ENCODE results near the gene ROBO1. TPM values are rescaled to one million over a fixed set of nuclear protein-coding genes. Genes with fewer than 3 reads are reported as not detected.
A peak's percentile ranks its signal among the peaks of the same experiment; 100 is the strongest.

ROBO1 gene
- total and polyA plus RNA-seq, 2 of the 13 experiments (the other 11 are each of a cell fraction or from before 2014, with no cell fraction given), result 52.2 to 71.0 TPM

DNA sequence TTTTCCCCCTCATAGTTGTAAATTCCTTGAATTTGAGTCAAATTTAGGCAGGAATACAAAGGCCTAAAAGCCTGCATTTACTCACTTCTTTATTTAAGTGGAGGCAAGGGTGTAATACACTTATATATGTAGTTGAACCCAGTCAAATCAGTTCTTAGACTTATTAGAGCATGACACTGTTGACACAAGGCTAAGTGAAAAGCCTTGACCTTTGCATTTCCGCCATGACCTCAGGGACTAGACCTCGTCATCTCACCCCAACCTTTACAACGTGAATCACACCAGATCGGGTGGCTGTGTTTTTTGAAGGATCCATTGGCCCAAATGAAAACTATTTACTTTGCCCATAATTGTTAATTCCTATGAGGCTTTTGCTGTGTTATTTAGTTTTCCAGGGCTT, 774.4 kb downstream of the ROBO1 start (continued):
- TF ChIP-seq, protein P1, sequence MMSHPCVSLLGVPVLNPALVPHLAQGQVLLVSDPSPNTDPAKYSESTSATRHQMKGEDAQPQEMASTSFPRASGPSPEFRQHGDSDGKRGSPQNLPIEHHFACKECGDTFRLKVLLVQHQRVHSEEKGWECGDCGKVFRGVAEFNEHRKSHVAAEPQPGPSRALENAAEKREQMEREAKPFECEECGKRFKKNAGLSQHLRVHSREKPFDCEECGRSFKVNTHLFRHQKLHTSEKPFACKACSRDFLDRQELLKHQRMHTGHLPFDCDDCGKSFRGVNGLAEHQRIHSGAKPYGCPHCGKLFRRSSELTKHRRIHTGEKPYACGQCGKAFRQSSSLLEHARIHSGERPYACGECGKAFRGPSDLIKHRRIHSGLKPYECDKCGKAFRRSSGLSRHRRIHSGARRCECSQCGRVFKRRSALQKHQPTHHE (CRISPR knock-in tag; IDR thresholded peaks at IDR 0.05; ENCODE audit: borderline replicate concordance), result no peak
- TF ChIP-seq SOX6 (IDR thresholded peaks at IDR 0.05) (no peak), SOX6 (CRISPR knock-in tag; IDR thresholded peaks at IDR 0.05) (peak; percentile 80), NFE2L2 (IDR thresholded peaks at IDR 0.05; ENCODE audit: low read length) (no peak), GABPA (IDR thresholded peaks at IDR 0.05; ENCODE audit: low read depth, low read length) (no peak), GABPA (CRISPR knock-in tag; IDR thresholded peaks at IDR 0.05; ENCODE audit: low read depth) (peak; percentile 54; the same call in 1 of the 2 replicates), ZNF703 (CRISPR knock-in tag; IDR thresholded peaks at IDR 0.05; ENCODE audit: borderline replicate concordance) (no peak), MEF2D (CRISPR knock-in tag; IDR thresholded peaks at IDR 0.05) (peak; percentile 73), MIER3 (CRISPR knock-in tag; IDR thresholded peaks at IDR 0.05; ENCODE audit: borderline replicate concordance) (peak; percentile 29; the same call in 1 of the 2 replicates), MED1 (CRISPR knock-in tag; IDR thresholded peaks at IDR 0.05) (peak; percentile 91), ZNF282 (IDR thresholded peaks at IDR 0.05; ENCODE audit: partially characterized antibody) (no peak), JDP2 (CRISPR knock-in tag; IDR thresholded peaks at IDR 0.05; ENCODE audit: borderline replicate concordance) (no peak), SIX4 (CRISPR knock-in tag; IDR thresholded peaks at IDR 0.05) (0 out of 2 replicates have a peak, but pooled peaks have one; percentile 53), ZNF260 (CRISPR knock-in tag; IDR thresholded peaks at IDR 0.05; ENCODE audit: borderline replicate concordance, low read depth) (no peak), NR2F6 (IDR thresholded peaks at IDR 0.05) (peak; percentile 98), NR2F6 (CRISPR knock-in tag; IDR thresholded peaks at IDR 0.05) (peak; percentile 99), NCOA2 (CRISPR knock-in tag; IDR thresholded peaks at IDR 0.05) (peak; percentile 71), GZF1 (CRISPR knock-in tag; IDR thresholded peaks at IDR 0.05) (no peak)
- TF ChIP-seq, protein P2, sequence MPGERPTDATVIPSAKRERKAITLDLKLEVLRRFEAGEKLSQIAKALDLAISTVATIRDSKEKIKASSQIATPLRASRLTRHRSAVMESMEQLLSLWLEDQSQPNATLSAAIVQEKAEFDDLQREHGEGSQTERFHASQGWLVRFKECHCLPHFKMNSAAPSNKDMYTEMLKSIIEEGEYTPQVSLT (CRISPR knock-in tag; IDR thresholded peaks at IDR 0.05; ENCODE audit: borderline replicate concordance, low read depth), result no peak
- TF ChIP-seq, protein P3, sequence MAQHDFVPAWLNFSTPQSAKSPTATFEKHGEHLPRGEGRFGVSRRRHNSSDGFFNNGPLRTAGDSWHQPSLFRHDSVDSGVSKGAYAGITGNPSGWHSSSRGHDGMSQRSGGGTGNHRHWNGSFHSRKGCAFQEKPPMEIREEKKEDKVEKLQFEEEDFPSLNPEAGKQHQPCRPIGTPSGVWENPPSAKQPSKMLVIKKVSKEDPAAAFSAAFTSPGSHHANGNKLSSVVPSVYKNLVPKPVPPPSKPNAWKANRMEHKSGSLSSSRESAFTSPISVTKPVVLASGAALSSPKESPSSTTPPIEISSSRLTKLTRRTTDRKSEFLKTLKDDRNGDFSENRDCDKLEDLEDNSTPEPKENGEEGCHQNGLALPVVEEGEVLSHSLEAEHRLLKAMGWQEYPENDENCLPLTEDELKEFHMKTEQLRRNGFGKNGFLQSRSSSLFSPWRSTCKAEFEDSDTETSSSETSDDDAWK (CRISPR knock-in tag; IDR thresholded peaks at IDR 0.05), result no peak
- TF ChIP-seq, protein P4, sequence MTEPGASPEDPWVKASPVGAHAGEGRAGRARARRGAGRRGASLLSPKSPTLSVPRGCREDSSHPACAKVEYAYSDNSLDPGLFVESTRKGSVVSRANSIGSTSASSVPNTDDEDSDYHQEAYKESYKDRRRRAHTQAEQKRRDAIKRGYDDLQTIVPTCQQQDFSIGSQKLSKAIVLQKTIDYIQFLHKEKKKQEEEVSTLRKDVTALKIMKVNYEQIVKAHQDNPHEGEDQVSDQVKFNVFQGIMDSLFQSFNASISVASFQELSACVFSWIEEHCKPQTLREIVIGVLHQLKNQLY (CRISPR knock-in tag; IDR thresholded peaks at IDR 0.05), result peak; percentile 63
- TF ChIP-seq, protein P5, sequence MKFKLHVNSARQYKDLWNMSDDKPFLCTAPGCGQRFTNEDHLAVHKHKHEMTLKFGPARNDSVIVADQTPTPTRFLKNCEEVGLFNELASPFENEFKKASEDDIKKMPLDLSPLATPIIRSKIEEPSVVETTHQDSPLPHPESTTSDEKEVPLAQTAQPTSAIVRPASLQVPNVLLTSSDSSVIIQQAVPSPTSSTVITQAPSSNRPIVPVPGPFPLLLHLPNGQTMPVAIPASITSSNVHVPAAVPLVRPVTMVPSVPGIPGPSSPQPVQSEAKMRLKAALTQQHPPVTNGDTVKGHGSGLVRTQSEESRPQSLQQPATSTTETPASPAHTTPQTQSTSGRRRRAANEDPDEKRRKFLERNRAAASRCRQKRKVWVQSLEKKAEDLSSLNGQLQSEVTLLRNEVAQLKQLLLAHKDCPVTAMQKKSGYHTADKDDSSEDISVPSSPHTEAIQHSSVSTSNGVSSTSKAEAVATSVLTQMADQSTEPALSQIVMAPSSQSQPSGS (CRISPR knock-in tag; IDR thresholded peaks at IDR 0.05), result peak; percentile 48; the same call in 1 of the 2 replicates
- TF ChIP-seq, protein P6, sequence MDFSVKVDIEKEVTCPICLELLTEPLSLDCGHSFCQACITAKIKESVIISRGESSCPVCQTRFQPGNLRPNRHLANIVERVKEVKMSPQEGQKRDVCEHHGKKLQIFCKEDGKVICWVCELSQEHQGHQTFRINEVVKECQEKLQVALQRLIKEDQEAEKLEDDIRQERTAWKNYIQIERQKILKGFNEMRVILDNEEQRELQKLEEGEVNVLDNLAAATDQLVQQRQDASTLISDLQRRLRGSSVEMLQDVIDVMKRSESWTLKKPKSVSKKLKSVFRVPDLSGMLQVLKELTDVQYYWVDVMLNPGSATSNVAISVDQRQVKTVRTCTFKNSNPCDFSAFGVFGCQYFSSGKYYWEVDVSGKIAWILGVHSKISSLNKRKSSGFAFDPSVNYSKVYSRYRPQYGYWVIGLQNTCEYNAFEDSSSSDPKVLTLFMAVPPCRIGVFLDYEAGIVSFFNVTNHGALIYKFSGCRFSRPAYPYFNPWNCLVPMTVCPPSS (IDR thresholded peaks at IDR 0.05), result no peak
- TF ChIP-seq, protein P7, sequence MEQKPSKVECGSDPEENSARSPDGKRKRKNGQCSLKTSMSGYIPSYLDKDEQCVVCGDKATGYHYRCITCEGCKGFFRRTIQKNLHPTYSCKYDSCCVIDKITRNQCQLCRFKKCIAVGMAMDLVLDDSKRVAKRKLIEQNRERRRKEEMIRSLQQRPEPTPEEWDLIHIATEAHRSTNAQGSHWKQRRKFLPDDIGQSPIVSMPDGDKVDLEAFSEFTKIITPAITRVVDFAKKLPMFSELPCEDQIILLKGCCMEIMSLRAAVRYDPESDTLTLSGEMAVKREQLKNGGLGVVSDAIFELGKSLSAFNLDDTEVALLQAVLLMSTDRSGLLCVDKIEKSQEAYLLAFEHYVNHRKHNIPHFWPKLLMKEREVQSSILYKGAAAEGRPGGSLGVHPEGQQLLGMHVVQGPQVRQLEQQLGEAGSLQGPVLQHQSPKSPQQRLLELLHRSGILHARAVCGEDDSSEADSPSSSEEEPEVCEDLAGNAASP (CRISPR knock-in tag; IDR thresholded peaks at IDR 0.05; ENCODE audit: borderline replicate concordance), result peak; percentile 67; the same call in 1 of the 2 replicates
